CD8-positive, alpha-beta memory T cell (primary cell): ENCODE results near the gene RS1. TPM values are rescaled to one million over a fixed set of nuclear protein-coding genes. Genes with fewer than 3 reads are reported as not detected.

ENCODE experiments used
- CTCF ChIA-PET: fragments of 350-600 bp; sonication (Branson Sonifier 250); formaldehyde crosslinking; loops from one replicate; lab custom pipeline; 2021; ENCODE audit warnings: antibody characterized with exemption; lab: Charles Lee
- POLR2A ChIA-PET: fragments of 350-600 bp; sonication (Branson Sonifier 250); formaldehyde crosslinking; loops from one replicate; lab custom pipeline; 2021; ENCODE audit warnings: antibody characterized with exemption; lab: Charles Lee
- DNase-seq, 5 donors: peaks; one replicate each; pipeline versions ENCODE4 v3.0.0 to v3.0.0-alpha.2; 2020 to 2022; ENCODE audit warnings: mixed read lengths in 1 of 5
- H3K27ac ChIP-seq: one replicate; pipeline ENCODE4 v1.7.0; 2013; ENCODE audit warnings: low read depth, mild to moderate bottlenecking, low read length, moderate library complexity
- H3K27me3 ChIP-seq: 2 replicates; pipeline ENCODE4 v1.7.0; 2013; ENCODE audit warnings: low read length, mild to moderate bottlenecking; ENCODE audit not compliant: insufficient read depth, poor library complexity, severe bottlenecking
- H3K36me3 ChIP-seq: 2 replicates; pipeline ENCODE4 v1.7.0; 2013; ENCODE audit warnings: mild to moderate bottlenecking, low read length, moderate library complexity; ENCODE audit not compliant: insufficient read depth
- H3K4me1 ChIP-seq: 2 replicates; pipeline ENCODE4 v1.7.0; 2013; ENCODE audit warnings: mild to moderate bottlenecking, low read length, moderate library complexity; ENCODE audit not compliant: insufficient read depth
- H3K4me3 ChIP-seq: 2 replicates; pipeline ENCODE4 v1.7.0; 2013; ENCODE audit warnings: mild to moderate bottlenecking, low read length
- H3K9me3 ChIP-seq: 2 replicates; pipeline ENCODE4 v1.7.0; 2013; ENCODE audit warnings: mild to moderate bottlenecking, low read length
- H3K27ac Mint-ChIP-seq, 8 donors: one replicate each; pipeline ENCODE4 v1.8.0; 2020 to 2021; ENCODE audit warnings: mixed read lengths in 8 of 8, mild to moderate bottlenecking in 6 of 8, inconsistent platforms in 3 of 8, moderate library complexity in 3 of 8
- H3K27me3 Mint-ChIP-seq, 2 donors: one replicate each; pipeline ENCODE4 v1.8.0; 2020 to 2021; ENCODE audit warnings: mixed read lengths in 2 of 2, mild to moderate bottlenecking in 1 of 2, moderate library complexity in 1 of 2
- H3K36me3 Mint-ChIP-seq, 3 donors: one replicate each; pipeline ENCODE4 v1.8.0; 2020 to 2021; ENCODE audit warnings: mixed read lengths in 3 of 3, inconsistent platforms in 1 of 3, mild to moderate bottlenecking in 1 of 3
- H3K4me1 Mint-ChIP-seq, 3 donors: one replicate each; pipeline ENCODE4 v1.8.0; 2020 to 2021; ENCODE audit warnings: mixed read lengths in 3 of 3, inconsistent platforms in 1 of 3, mild to moderate bottlenecking in 1 of 3
- H3K4me3 Mint-ChIP-seq, 7 donors: one replicate each; pipeline ENCODE4 v1.8.0; 2020 to 2021; ENCODE audit warnings: mixed read lengths in 7 of 7, mild to moderate bottlenecking in 6 of 7, moderate library complexity in 4 of 7, inconsistent platforms in 2 of 7
- H3K9me3 Mint-ChIP-seq, 5 donors: one replicate each; pipeline ENCODE4 v1.8.0; 2020 to 2022; ENCODE audit warnings: mixed read lengths in 5 of 5, mild to moderate bottlenecking in 3 of 5, moderate library complexity in 2 of 5, inconsistent platforms in 1 of 5
- polyA plus RNA-seq: library from polyadenylated mRNA; unstranded; fragments of 300-500 nt; fragmentation: Illumina TruSeq; gene quantifications from one replicate; pipeline ENCODE4 v1.2.3, GENCODE V29; 2021
- total RNA-seq, 2 experiments: library from RNA; stranded (reverse); gene quantifications; one replicate each; pipeline ENCODE4 v1.2.3, GENCODE V29; 2021

The RS1 gene
- total and polyA plus RNA-seq, 3 experiments from 2014 or later, result not detected

- CTCF ChIA-PET, result no interaction called here
- H3K36me3 ChIP-seq, result no peaks in the 10 kb centered on the region
- no peaks in the 10 kb centered on the region for H3K4me1 Mint-ChIP-seq
These were observed 27.1 kb upstream of the RS1 start for GRCh38 chrX:18698737-18699650.

GRCh38 chrX:18696653-18697052 is 24.7 kb upstream of the RS1 start:
- peaks cover 0 to 7% (median 0%) of the 10 kb centered on the region in 3 donors for H3K36me3 Mint-ChIP-seq
- H3K4me1 ChIP-seq, result no peaks in the 10 kb centered on the region
- H3K4me3 ChIP-seq, result no peak overlapping the region
- ChIA-PET CTCF (no interaction called here), POLR2A (no interaction called here)
- no peaks in the 10 kb centered on the region for H3K4me1 Mint-ChIP-seq
- H3K27me3 ChIP-seq, result no peaks in the 10 kb centered on the region
- H3K27ac Mint-ChIP-seq, result no peak overlapping the region
- no peak overlapping the region for H3K27ac ChIP-seq
- H3K9me3 Mint-ChIP-seq, result peaks cover 0 to 2% (median 2%) of the 10 kb centered on the region in 5 donors
- no peaks in the 10 kb centered on the region for H3K9me3 ChIP-seq
- peaks cover 1 to 20% of the 10 kb centered on the region in 2 donors for H3K27me3 Mint-ChIP-seq
- no peaks in the 10 kb centered on the region for H3K36me3 ChIP-seq
- DNase-seq, result no peak
- H3K4me3 Mint-ChIP-seq, result no peak overlapping the region

More at GRCh38 chrX:18698737-18699650, 27.1 kb upstream of the RS1 start:
- POLR2A ChIA-PET, result no interaction called here
- Mint-ChIP-seq H3K36me3 (peaks cover 0 to 7% (median 0%) of the 10 kb centered on the region in 3 donors), H3K9me3 (peaks cover 0 to 2% (median 2%) of the 10 kb centered on the region in 5 donors), H3K4me3 (no peak overlapping the region), H3K27me3 (peaks cover 9 to 14% of the 10 kb centered on the region in 2 donors), H3K27ac (no peak overlapping the region)
- Histone ChIP-seq H3K9me3 (no peaks in the 10 kb centered on the region), H3K4me3 (no peak overlapping the region), H3K27ac (no peak overlapping the region), H3K27me3 (no peaks in the 10 kb centered on the region), H3K4me1 (no peaks in the 10 kb centered on the region)
- DNase-seq, result no peak

DNA sequence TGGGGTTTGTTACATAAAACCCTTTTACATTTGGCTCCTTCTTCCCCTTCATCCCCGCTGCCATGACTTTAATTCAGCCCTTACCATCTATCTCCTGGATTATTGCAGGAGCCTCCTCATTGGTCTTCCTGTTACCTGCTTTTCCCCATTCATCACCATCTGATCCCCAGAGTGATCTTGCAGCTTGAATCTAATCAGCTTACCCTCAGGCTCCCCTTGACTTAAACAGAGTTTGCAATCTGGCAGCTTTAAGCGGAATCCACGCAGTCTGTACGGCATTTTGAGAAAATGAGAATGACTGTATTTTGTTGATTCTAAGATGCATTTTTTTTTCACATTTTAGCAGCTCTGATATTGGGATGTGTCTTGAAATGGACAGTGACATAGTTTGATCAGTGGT is 20.6 kb upstream of the RS1 start:
- Mint-ChIP-seq H3K36me3 (peaks cover 0 to 7% (median 0%) of the 10 kb centered on the region in 3 donors), H3K4me1 (no peaks in the 10 kb centered on the region), H3K27ac (no peak overlapping the region), H3K27me3 (peaks cover 0 to 8% of the 10 kb centered on the region in 2 donors), H3K9me3 (peaks cover 0 to 2% (median 2%) of the 10 kb centered on the region in 5 donors), H3K4me3 (no peak overlapping the region)
- H3K4me1 ChIP-seq, result no peaks in the 10 kb centered on the region
- H3K27me3 ChIP-seq, result no peaks in the 10 kb centered on the region
- H3K9me3 ChIP-seq, result no peaks in the 10 kb centered on the region
- ChIA-PET CTCF (no interaction called here), POLR2A (no interaction called here)
- no peak overlapping the region for H3K27ac ChIP-seq
- H3K36me3 ChIP-seq, result no peaks in the 10 kb centered on the region
- H3K4me3 ChIP-seq, result no peak overlapping the region
- no peak for DNase-seq

- H3K4me3 ChIP-seq, result no peak overlapping the region
- Mint-ChIP-seq H3K4me3 (no peak overlapping the region), H3K4me1 (no peaks in the 10 kb centered on the region), H3K9me3 (peaks cover 0 to 2% (median 2%) of the 10 kb centered on the region in 5 donors), H3K36me3 (peaks cover 0 to 7% (median 0%) of the 10 kb centered on the region in 3 donors), H3K27me3 (peaks cover 0 to 8% of the 10 kb centered on the region in 2 donors), H3K27ac (no peak overlapping the region)
- H3K36me3 ChIP-seq, result no peaks in the 10 kb centered on the region
- POLR2A ChIA-PET, result no interaction called here
- H3K27me3 ChIP-seq, result no peaks in the 10 kb centered on the region
- no peak overlapping the region for H3K27ac ChIP-seq
- no peaks in the 10 kb centered on the region for H3K4me1 ChIP-seq
- CTCF ChIA-PET, result no interaction called here
- DNase-seq, result no peak
- H3K9me3 ChIP-seq, result no peaks in the 10 kb centered on the region
These were observed 19.5 kb upstream of the RS1 start for GRCh38 chrX:18691431-18691830.

- Mint-ChIP-seq H3K4me1 (no peaks in the 10 kb centered on the region), H3K9me3 (no peaks in the 10 kb centered on the region), H3K4me3 (no peak overlapping the region), H3K36me3 (no peaks in the 10 kb centered on the region), H3K27me3 (peaks cover 0 to 5% of the 10 kb centered on the region in 2 donors), H3K27ac (no peak overlapping the region)
- Histone ChIP-seq H3K9me3 (no peaks in the 10 kb centered on the region), H3K27me3 (no peaks in the 10 kb centered on the region), H3K4me1 (no peaks in the 10 kb centered on the region), H3K36me3 (no peaks in the 10 kb centered on the region), H3K27ac (no peak overlapping the region), H3K4me3 (no peak overlapping the region)
- POLR2A ChIA-PET, result no interaction called here
- CTCF ChIA-PET, result no interaction called here
- no peak for DNase-seq
These were observed 16.1 kb upstream of the RS1 start for GRCh38 chrX:18687856-18688495.

GRCh38 chrX:18682979-18683387 is 11.1 kb upstream of the RS1 start:
- H3K9me3 ChIP-seq, result no peaks in the 10 kb centered on the region
- peaks cover 0 to 4% of the 10 kb centered on the region in 2 donors for H3K27me3 Mint-ChIP-seq
- DNase-seq, result no peak
- no peaks in the 10 kb centered on the region for H3K36me3 ChIP-seq
- H3K4me1 ChIP-seq, result no peaks in the 10 kb centered on the region
- H3K4me3 Mint-ChIP-seq, result no peak overlapping the region
- H3K4me3 ChIP-seq, result no peak overlapping the region
- no peaks in the 10 kb centered on the region for H3K36me3 Mint-ChIP-seq
- no peaks in the 10 kb centered on the region for H3K27me3 ChIP-seq
- H3K4me1 Mint-ChIP-seq, result peaks cover 0 to 2% (median 2%) of the 10 kb centered on the region in 3 donors
- H3K27ac ChIP-seq, result no peak overlapping the region
- POLR2A ChIA-PET, result no interaction called here
- peaks cover 0 to 2% (median 0%) of the 10 kb centered on the region in 5 donors for H3K9me3 Mint-ChIP-seq
- no peak overlapping the region for H3K27ac Mint-ChIP-seq
- CTCF ChIA-PET, result no interaction called here

- Mint-ChIP-seq H3K27ac (no peak overlapping the region), H3K4me3 (no peak overlapping the region), H3K27me3 (peaks cover 0 to 3% of the 10 kb centered on the region in 2 donors), H3K36me3 (no peaks in the 10 kb centered on the region), H3K9me3 (peaks cover 0 to 4% (median 0%) of the 10 kb centered on the region in 5 donors), H3K4me1 (peaks cover 2 to 6% (median 3%) of the 10 kb centered on the region in 3 donors)
- Histone ChIP-seq H3K4me3 (no peak overlapping the region), H3K9me3 (no peaks in the 10 kb centered on the region), H3K27me3 (no peaks in the 10 kb centered on the region), H3K27ac (no peak overlapping the region), H3K36me3 (no peaks in the 10 kb centered on the region), H3K4me1 (no peaks in the 10 kb centered on the region)
- ChIA-PET POLR2A (no interaction called here), CTCF (no interaction called here)
- DNase-seq, result no peak
These were observed 10.1 kb upstream of the RS1 start for GRCh38 chrX:18681996-18682395.
